PC-3 (cell line): Measurements from ENCODE around the gene GPR18. TPM values are rescaled to one million over a fixed set of nuclear protein-coding genes. Genes with fewer than 3 reads are reported as not detected.

Experiments
- ATAC-seq: fragments of 200-7000 bp; cut with Tn5 transposase; 2 replicates; pipeline ENCODE4 v1.9.1; 2020; ENCODE audit warnings: mild to moderate bottlenecking, moderate library complexity
- BruUV-seq: library from RNA; stranded (reverse); fragments of 400-500 nt; replicated peaks from 2 replicates; lab custom pipeline; 2021; lab: Mats Ljungman, UMichigan
- CTCF ChIA-PET: fragments of 300-600 bp; sonication (Branson Sonifier 250); formaldehyde crosslinking; loops from one replicate; lab custom pipeline; 2022; ENCODE audit warnings: antibody characterized with exemption; lab: Charles Lee
- POLR2A ChIA-PET: fragments of 300-600 bp; sonication (Branson Sonifier 250); formaldehyde crosslinking; loops from one replicate; lab custom pipeline; 2022; ENCODE audit warnings: antibody characterized with exemption; ENCODE audit not compliant: unreplicated experiment; lab: Charles Lee
- DNase-seq: peaks from one replicate; pipeline ENCODE4 v3.0.0-alpha.2; 2015
- H2AFZ ChIP-seq: fragments of 300-600 bp; sonication (generic); 2 replicates; pipeline ENCODE4 v1.6.0; 2016; ENCODE audit warnings: antibody characterized with exemption, low read length
- H3F3A ChIP-seq: fragments of 300-600 bp; sonication (generic); one replicate; pipeline ENCODE4 v1.6.0; 2017; ENCODE audit warnings: antibody characterized with exemption, low read length, control low read depth, mild to moderate bottlenecking; ENCODE audit not compliant: unreplicated experiment
- H3K27ac ChIP-seq: fragments of 300-600 bp; sonication (generic); 2 replicates; pipeline ENCODE4 v1.5.1; 2016; ENCODE audit warnings: mild to moderate bottlenecking, low read length
- H3K27me3 ChIP-seq: fragments of 300-600 bp; sonication (generic); 2 replicates; pipeline ENCODE4 v1.6.1; 2016; ENCODE audit warnings: low read length, mixed read lengths
- H3K36me3 ChIP-seq: fragments of 300-600 bp; sonication (generic); 2 replicates; pipeline ENCODE4 v1.6.1; 2016; ENCODE audit warnings: low read depth, mixed run types, low read length, mixed read lengths
- H3K4me1 ChIP-seq: fragments of 300-600 bp; sonication (generic); 2 replicates; pipeline ENCODE4 v1.5.1; 2016; ENCODE audit warnings: low read length; ENCODE audit not compliant: insufficient read depth
- H3K4me2 ChIP-seq: fragments of 300-600 bp; sonication (generic); 2 replicates; pipeline ENCODE4 v1.6.0; 2016; ENCODE audit warnings: low read length
- H3K4me3 ChIP-seq: fragments of 300-600 bp; sonication (generic); 2 replicates; pipeline ENCODE4 v1.5.1; 2016; ENCODE audit warnings: mild to moderate bottlenecking, low read length, mixed read lengths
- H3K79me2 ChIP-seq: fragments of 300-600 bp; sonication (generic); 2 replicates; pipeline ENCODE4 v1.6.1; 2017; ENCODE audit warnings: low read length, mixed read lengths
- H3K9ac ChIP-seq: fragments of 300-600 bp; sonication (generic); 2 replicates; pipeline ENCODE4 v1.6.0; 2016; ENCODE audit warnings: mild to moderate bottlenecking, low read length
- H3K9me2 ChIP-seq: fragments of 300-600 bp; sonication (generic); replicated peaks from 2 replicates; pipeline ENCODE4 v1.6.1; 2016; ENCODE audit warnings: mixed run types, low read length, mixed read lengths
- H3K9me3 ChIP-seq: fragments of 300-600 bp; sonication (generic); 2 replicates; pipeline ENCODE4 v1.6.1; 2016; ENCODE audit warnings: low read length, mixed read lengths
- H4K20me1 ChIP-seq: fragments of 300-600 bp; sonication (generic); 2 replicates; pipeline ENCODE4 v1.6.1; 2016; ENCODE audit warnings: low read length, mixed read lengths
- EZH2 ChIP-seq: fragments of 300-600 bp; sonication (generic); IDR thresholded peaks from one replicate; pipeline ENCODE4 v1.6.1; 2017; ENCODE audit warnings: antibody characterized with exemption, mild to moderate bottlenecking, low read length; ENCODE audit not compliant: unreplicated experiment
- EZH2phosphoT487 ChIP-seq: fragments of 300-600 bp; sonication (generic); IDR thresholded peaks from 2 replicates; pipeline ENCODE4 v1.6.1; 2018; ENCODE audit warnings: mild to moderate bottlenecking, antibody characterized with exemption, low read length, borderline replicate concordance
- intact Hi-C: fragments of 100-400 bp; cut with micrococcal nuclease; formaldehyde crosslinking; loops from 2 replicates; pipeline ENCODE4 v1.9.0; 2023
- total RNA-seq: library from RNA; depleted of rRNA; stranded (reverse); fragments of >200 nt; gene quantifications from 2 replicates; pipeline ENCODE4 v1.2.3, GENCODE V29; 2014
- TF ChIP-seq, protein P1 (sequence below): fragments of 300-600 bp; sonication (generic); conservative IDR thresholded peaks from 2 replicates; pipeline ENCODE4 v1.5.1; 2017; ENCODE audit warnings: antibody characterized with exemption, low read depth, mild to moderate bottlenecking, low read length

The GPR18 gene
- total RNA-seq, 1 experiment from 2014 or later = not detected

DNA sequence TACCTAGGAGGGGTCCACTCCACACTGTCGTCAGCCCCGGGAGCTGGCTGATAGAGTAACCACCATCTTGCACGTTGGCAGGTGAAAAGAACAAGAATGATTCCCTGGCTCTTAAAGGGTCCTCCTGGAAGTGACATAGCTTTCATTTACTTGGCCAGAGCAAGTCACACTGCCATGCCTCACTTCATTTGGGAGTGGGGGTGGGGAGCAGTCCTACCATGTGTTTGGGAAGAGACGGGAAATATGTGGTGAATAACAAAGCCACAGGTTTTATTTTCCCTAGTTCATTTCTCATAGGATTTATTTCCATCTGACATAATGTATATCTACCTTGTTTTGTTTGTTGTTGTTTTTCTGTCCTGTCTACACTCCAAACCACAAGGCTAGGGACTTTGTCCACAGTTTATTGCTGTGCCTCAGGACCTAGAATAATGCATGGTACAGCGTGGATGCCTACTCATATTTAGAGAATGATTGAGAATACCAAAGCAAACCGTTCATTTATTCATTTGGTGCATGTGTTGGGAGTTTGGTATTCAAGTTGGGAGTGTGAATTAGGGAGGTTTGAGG lies 30.8 kb downstream of the GPR18 start:
- ATAC-seq (no peak), DNase-seq (no peak)
- Histone ChIP-seq H3K9me3 (no peaks in the 10 kb centered on the region), H2AFZ (no peak overlapping the region), H3K27me3 (no peaks in the 10 kb centered on the region), H3K4me1 (peaks cover 28% of the 10 kb centered on the region), H3K36me3 (peaks cover 4% of the 10 kb centered on the region; the same call in 1 of the 2 replicates), H3K9me2 (no peaks in the 10 kb centered on the region), H3F3A (no peaks in the 10 kb centered on the region), H3K27ac (no peak overlapping the region), H3K4me2 (no peak overlapping the region), H4K20me1 (peaks cover 8% of the 10 kb centered on the region; the same call in 1 of the 2 replicates), H3K4me3 (no peak overlapping the region), H3K9ac (no peak overlapping the region), H3K79me2 (peaks cover 88% of the 10 kb centered on the region)
- ChIA-PET CTCF (no interaction called here), POLR2A (no interaction called here)
- TF ChIP-seq, protein P1, sequence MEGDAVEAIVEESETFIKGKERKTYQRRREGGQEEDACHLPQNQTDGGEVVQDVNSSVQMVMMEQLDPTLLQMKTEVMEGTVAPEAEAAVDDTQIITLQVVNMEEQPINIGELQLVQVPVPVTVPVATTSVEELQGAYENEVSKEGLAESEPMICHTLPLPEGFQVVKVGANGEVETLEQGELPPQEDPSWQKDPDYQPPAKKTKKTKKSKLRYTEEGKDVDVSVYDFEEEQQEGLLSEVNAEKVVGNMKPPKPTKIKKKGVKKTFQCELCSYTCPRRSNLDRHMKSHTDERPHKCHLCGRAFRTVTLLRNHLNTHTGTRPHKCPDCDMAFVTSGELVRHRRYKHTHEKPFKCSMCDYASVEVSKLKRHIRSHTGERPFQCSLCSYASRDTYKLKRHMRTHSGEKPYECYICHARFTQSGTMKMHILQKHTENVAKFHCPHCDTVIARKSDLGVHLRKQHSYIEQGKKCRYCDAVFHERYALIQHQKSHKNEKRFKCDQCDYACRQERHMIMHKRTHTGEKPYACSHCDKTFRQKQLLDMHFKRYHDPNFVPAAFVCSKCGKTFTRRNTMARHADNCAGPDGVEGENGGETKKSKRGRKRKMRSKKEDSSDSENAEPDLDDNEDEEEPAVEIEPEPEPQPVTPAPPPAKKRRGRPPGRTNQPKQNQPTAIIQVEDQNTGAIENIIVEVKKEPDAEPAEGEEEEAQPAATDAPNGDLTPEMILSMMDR = no peak
- no peak for TF ChIP-seq EZH2
- no peak for TF ChIP-seq EZH2phosphoT487
- intact Hi-C loops = no loop called here
- BruUV-seq = no TSS peak

GRCh38 chr13:99226513-99226912 lies 31.7 kb downstream of the GPR18 start:
- Histone ChIP-seq H3K9me3 (no peaks in the 10 kb centered on the region), H3F3A (no peaks in the 10 kb centered on the region), H3K79me2 (peaks cover 90% of the 10 kb centered on the region), H3K27me3 (no peaks in the 10 kb centered on the region), H3K9me2 (no peaks in the 10 kb centered on the region), H3K4me3 (no peak overlapping the region), H3K4me2 (no peak overlapping the region), H2AFZ (no peak overlapping the region), H3K4me1 (peaks cover 28% of the 10 kb centered on the region), H4K20me1 (peaks cover 8% of the 10 kb centered on the region; the same call in 1 of the 2 replicates), H3K36me3 (peaks cover 4% of the 10 kb centered on the region; the same call in 1 of the 2 replicates), H3K27ac (no peak overlapping the region), H3K9ac (no peak overlapping the region)
- POLR2A ChIA-PET = no interaction called here
- ATAC-seq (no peak), DNase-seq (no peak)
- CTCF ChIA-PET = no interaction called here
- BruUV-seq = no TSS peak
- TF ChIP-seq, protein P1 = no peak
- TF ChIP-seq EZH2 (no peak), EZH2phosphoT487 (no peak)
- intact Hi-C loops = no loop called here

DNA sequence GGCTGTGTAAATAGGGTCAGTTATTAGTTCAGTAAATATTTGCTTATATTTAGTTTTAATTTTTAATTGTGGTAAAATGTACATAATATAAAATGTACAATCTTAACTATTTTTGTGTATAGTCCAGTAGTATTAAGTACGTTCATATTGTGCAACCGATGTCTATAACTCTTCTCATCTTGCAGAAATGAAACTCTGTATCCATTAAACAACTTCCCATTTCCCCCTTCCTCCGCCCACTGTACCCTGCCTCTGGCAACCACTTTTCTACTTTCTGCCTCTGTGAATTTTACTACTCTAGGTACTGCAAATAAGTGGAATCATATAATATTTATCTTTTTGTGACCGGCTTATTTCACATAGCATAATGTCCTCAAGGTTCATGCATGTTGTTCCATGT lies 33.1 kb downstream of the GPR18 start:
- Histone ChIP-seq H3K4me1 (peaks cover 28% of the 10 kb centered on the region), H3K9me2 (no peaks in the 10 kb centered on the region), H3K27me3 (no peaks in the 10 kb centered on the region), H4K20me1 (peaks cover 13% of the 10 kb centered on the region; the same call in 1 of the 2 replicates), H3K79me2 (peaks cover 92% of the 10 kb centered on the region), H3K9me3 (no peaks in the 10 kb centered on the region), H3K36me3 (peaks cover 4% of the 10 kb centered on the region; the same call in 1 of the 2 replicates), H2AFZ (no peak overlapping the region), H3F3A (no peaks in the 10 kb centered on the region), H3K9ac (no peak overlapping the region), H3K4me3 (no peak overlapping the region), H3K4me2 (no peak overlapping the region), H3K27ac (no peak overlapping the region)
- no TSS peak for BruUV-seq
- TF ChIP-seq, protein P1 = no peak
- TF ChIP-seq EZH2phosphoT487 = no peak
- TF ChIP-seq EZH2 = no peak
- CTCF ChIA-PET = no interaction called here
- DNase-seq (no peak), ATAC-seq (no peak)
- intact Hi-C loops = no loop called here
- POLR2A ChIA-PET = no interaction called here
